GM03348 (cell line): ENCODE data around the gene CEP164.
"Not testable (repeated sequence)": the region's sequence is repeated elsewhere in the genome, so short reads cannot be mapped to it uniquely, and the experiment has no call there.

ENCODE experiments used
- DNase-seq: peaks from one replicate; pipeline ENCODE4 v3.0.0; 2012; ENCODE audit warnings: low spot score

The CEP164 gene

GRCh38 chr11:117442049-117442868, 114.6 kb downstream of the CEP164 start:
- no peak for DNase-seq

- no peak for DNase-seq
These were observed 115.2 kb downstream of the CEP164 start for GRCh38 chr11:117442869-117443239.

GRCh38 chr11:117443266-117444186, 115.9 kb downstream of the CEP164 start:
- DNase-seq, result peak; percentile 78

- no peak for DNase-seq
These were observed 116.6 kb downstream of the CEP164 start for GRCh38 chr11:117444256-117444655.

GRCh38 chr11:117444711-117445658, 117.3 kb downstream of the CEP164 start:
- DNase-seq, result no peak

GRCh38 chr11:117449111-117449693, 121.5 kb downstream of the CEP164 start:
- no peak for DNase-seq

GRCh38 chr11:117453886-117454563, 126.4 kb downstream of the CEP164 start:
- DNase-seq, result no peak

- no peak for DNase-seq
These were observed 126.9 kb downstream of the CEP164 start for GRCh38 chr11:117454564-117454917.

GRCh38 chr11:117456027-117456720, 128.5 kb downstream of the CEP164 start:
- DNase-seq, result no peak

GRCh38 chr11:117456721-117457029, 129.0 kb downstream of the CEP164 start:
- DNase-seq, result not testable (repeated sequence)

- DNase-seq, result no peak
These were observed 129.6 kb downstream of the CEP164 start for GRCh38 chr11:117457031-117457785.

- no peak for DNase-seq
These were observed 130.2 kb downstream of the CEP164 start for GRCh38 chr11:117457835-117458234.

GRCh38 chr11:117458275-117459122, 130.8 kb downstream of the CEP164 start:
- no peak for DNase-seq

- DNase-seq, result no peak
These were observed 131.7 kb downstream of the CEP164 start for GRCh38 chr11:117459123-117459978.

- no peak for DNase-seq
These were observed 132.3 kb downstream of the CEP164 start for GRCh38 chr11:117459979-117460300.

- no peak for DNase-seq
These were observed 133.9 kb downstream of the CEP164 start for GRCh38 chr11:117461396-117462182.

GRCh38 chr11:117462183-117462863, 134.7 kb downstream of the CEP164 start:
- no peak for DNase-seq
